Parathyroid adenoma (tissue), 2 donors: ENCODE measurements around the gene COQ8A.

Experiments used
- H2AFZ ChIP-seq: fragments of 300-600 bp; sonication (generic); one replicate; pipeline ENCODE4 v1.7.0; 2017; ENCODE audit warnings: antibody characterized with exemption, mild to moderate bottlenecking
- H3K27ac ChIP-seq: fragments of 300-600 bp; sonication (generic); one replicate; pipeline ENCODE4 v1.7.0; 2017
- H3K27me3 ChIP-seq: fragments of 300-600 bp; sonication (generic); one replicate; pipeline ENCODE4 v1.7.0; 2017; ENCODE audit warnings: low read length; ENCODE audit not compliant: control insufficient read depth, insufficient read depth
- H3K36me3 ChIP-seq: fragments of 300-600 bp; sonication (generic); one replicate; pipeline ENCODE4 v1.7.0; 2017; ENCODE audit warnings: low read length; ENCODE audit not compliant: control insufficient read depth, insufficient read depth
- H3K4me1 ChIP-seq: fragments of 300-600 bp; sonication (generic); one replicate; pipeline ENCODE4 v1.7.0; 2017; ENCODE audit warnings: control low read depth
- H3K4me2 ChIP-seq: fragments of 300-600 bp; sonication (generic); one replicate; pipeline ENCODE4 v1.7.0; 2017; ENCODE audit warnings: low read length
- H3K4me3 ChIP-seq: fragments of 300-600 bp; sonication (generic); one replicate; pipeline ENCODE4 v1.7.0; 2017; ENCODE audit warnings: low read depth, low read length
- H3K79me2 ChIP-seq: fragments of 300-600 bp; sonication (generic); one replicate; pipeline ENCODE4 v1.7.0; 2017; ENCODE audit warnings: control low read depth
- H3K9ac ChIP-seq: fragments of 300-600 bp; sonication (generic); one replicate; pipeline ENCODE4 v1.7.0; 2017; ENCODE audit warnings: mild to moderate bottlenecking
- H3K9me3 ChIP-seq: fragments of 300-600 bp; sonication (generic); one replicate; pipeline ENCODE4 v1.7.0; 2017; ENCODE audit warnings: low read length; ENCODE audit not compliant: control insufficient read depth
- CTCF ChIP-seq: fragments of 300-600 bp; sonication (generic); IDR thresholded peaks from one replicate; pipeline ENCODE4 v1.7.0; 2017; ENCODE audit warnings: antibody characterized with exemption, mild to moderate bottlenecking
- donor health status: primary hyperparathyroidism.

Gene COQ8A

GRCh38 chr1:226957714-226958113 is 17.6 kb downstream of the COQ8A start:
- H3K36me3 ChIP-seq = no peaks in the 10 kb centered on the region
- no peaks in the 10 kb centered on the region for H3K9me3 ChIP-seq
- no peaks in the 10 kb centered on the region for H3K4me1 ChIP-seq
- H3K27ac ChIP-seq = no peak overlapping the region
- no peak overlapping the region for H3K9ac ChIP-seq
- TF ChIP-seq CTCF = no peak
- no peak overlapping the region for H3K4me2 ChIP-seq
- no peak overlapping the region for H3K4me3 ChIP-seq
- no peaks in the 10 kb centered on the region for H3K27me3 ChIP-seq
- H3K79me2 ChIP-seq = peaks cover 7% of the 10 kb centered on the region
- H2AFZ ChIP-seq = no peak overlapping the region

GRCh38 chr1:226958300-226958699 is 18.2 kb downstream of the COQ8A start:
- H3K9ac ChIP-seq = no peak overlapping the region
- H3K4me3 ChIP-seq = no peak overlapping the region
- H3K27ac ChIP-seq = no peak overlapping the region
- TF ChIP-seq CTCF = no peak
- no peak overlapping the region for H3K4me2 ChIP-seq
- no peaks in the 10 kb centered on the region for H3K27me3 ChIP-seq
- no peak overlapping the region for H2AFZ ChIP-seq
- no peaks in the 10 kb centered on the region for H3K9me3 ChIP-seq
- H3K36me3 ChIP-seq = no peaks in the 10 kb centered on the region
- H3K79me2 ChIP-seq = peaks cover 5% of the 10 kb centered on the region
- H3K4me1 ChIP-seq = no peaks in the 10 kb centered on the region

- Histone ChIP-seq H3K27ac (no peak overlapping the region), H3K4me3 (no peak overlapping the region), H3K4me1 (no peaks in the 10 kb centered on the region)
Measured at GRCh38 chr1:226960256-226960655, 20.2 kb downstream of the COQ8A start.

GRCh38 chr1:226960944-226961765 is 21.1 kb downstream of the COQ8A start:
- Histone ChIP-seq H3K36me3 (no peaks in the 10 kb centered on the region), H3K4me3 (no peak overlapping the region), H3K4me2 (no peak overlapping the region), H2AFZ (no peak overlapping the region), H3K9ac (no peak overlapping the region), H3K79me2 (no peaks in the 10 kb centered on the region), H3K27me3 (no peaks in the 10 kb centered on the region), H3K4me1 (no peaks in the 10 kb centered on the region), H3K27ac (no peak overlapping the region), H3K9me3 (no peaks in the 10 kb centered on the region)
- no peak for TF ChIP-seq CTCF

More at GRCh38 chr1:226960256-226960655, 20.2 kb downstream of the COQ8A start:
- Histone ChIP-seq H3K9ac (no peak overlapping the region), H3K27me3 (no peaks in the 10 kb centered on the region), H2AFZ (no peak overlapping the region), H3K4me2 (no peak overlapping the region), H3K79me2 (no peaks in the 10 kb centered on the region), H3K9me3 (no peaks in the 10 kb centered on the region), H3K36me3 (no peaks in the 10 kb centered on the region)
- TF ChIP-seq CTCF = no peak
